ENCODE data around the gene FOXRED2. TPM values are rescaled to one million over a fixed set of nuclear protein-coding genes. Genes with fewer than 3 reads are reported as not detected.
"Not testable (repeated sequence)": the region's sequence is repeated elsewhere in the genome, so short reads cannot be mapped to it uniquely, and the experiment has no call there.

FOXRED2 gene
- polyA plus RNA-seq, 3 donors = 2.2 to 4.3 (median 2.7) TPM

- H3K27ac ChIP-seq (ENCODE audit: low read depth, low read length) = peak overlapping the region; percentile 78
- WGBS, 3 donors = 42 to 56% (median 46%) methylated on average over 14 of the region's 14 CpGs
Measured at GRCh38 chr22:36457688-36458450, 49.0 kb downstream of the FOXRED2 start.

GRCh38 chr22:36456464-36456845 is 50.4 kb downstream of the FOXRED2 start:
- 68 to 74% (median 70%) methylated on average over 8 to 12 of the region's 12 CpGs for WGBS, 3 donors
- no peak overlapping the region for H3K27ac ChIP-seq (ENCODE audit: low read depth, low read length)

- peak overlapping the region; percentile 75 for H3K27ac ChIP-seq (ENCODE audit: low read depth, low read length)
- WGBS, 3 donors = 62 to 68% (median 67%) methylated on average over 21 of the region's 21 CpGs
Measured at GRCh38 chr22:36455571-36456463, 51.0 kb downstream of the FOXRED2 start.

- peak overlapping the region; percentile 75 for H3K27ac ChIP-seq (ENCODE audit: low read depth, low read length)
- 1 to 3% (median 2%) methylated on average over 59 to 61 of the region's 61 CpGs for whole genome bisulfite sequencing, 3 donors
Measured at GRCh38 chr22:36454916-36455570, 51.8 kb downstream of the FOXRED2 start.

- H3K27ac ChIP-seq (ENCODE audit: low read depth, low read length) = no peak overlapping the region
- 95% methylated on average over 13 to 16 of the region's 16 CpGs for WGBS, 3 donors
Measured at GRCh38 chr22:36453855-36454378, 52.9 kb downstream of the FOXRED2 start.

GRCh38 chr22:36452978-36453607 is 53.7 kb downstream of the FOXRED2 start:
- H3K27ac ChIP-seq (ENCODE audit: low read depth, low read length) = not testable (repeated sequence)
- 75 to 79% (median 77%) methylated on average over 5 of the region's 5 CpGs for WGBS, 3 donors

- 59 to 66% (median 61%) methylated on average over 9 of the region's 9 CpGs for WGBS, 3 donors
Measured at GRCh38 chr22:36452250-36452977, 54.4 kb downstream of the FOXRED2 start.

GRCh38 chr22:36450923-36451322 is 55.9 kb downstream of the FOXRED2 start:
- WGBS, 3 donors = 86 to 90% (median 87%) methylated on average over 7 of the region's 7 CpGs
- H3K27ac ChIP-seq (ENCODE audit: low read depth, low read length) = not testable (repeated sequence)

More at GRCh38 chr22:36452250-36452977, 54.4 kb downstream of the FOXRED2 start:
- H3K27ac ChIP-seq (ENCODE audit: low read depth, low read length) = no peak overlapping the region

- H3K27ac ChIP-seq (ENCODE audit: low read depth, low read length) = peak overlapping the region; percentile 59
- 51 to 65% (median 56%) methylated on average over 11 of the region's 11 CpGs for WGBS, 3 donors
Measured at GRCh38 chr22:36449596-36450175, 57.2 kb downstream of the FOXRED2 start.

GRCh38 chr22:36447632-36448031 is 59.2 kb downstream of the FOXRED2 start:
- 78 to 93% (median 87%) methylated on average over 2 of the region's 2 CpGs for WGBS, 3 donors
- no peak overlapping the region for H3K27ac ChIP-seq (ENCODE audit: low read depth, low read length)

- 44 to 74% (median 53%) methylated on average over 8 of the region's 8 CpGs for whole genome bisulfite sequencing, 3 donors
- no peak overlapping the region for H3K27ac ChIP-seq (ENCODE audit: low read depth, low read length)
Measured at GRCh38 chr22:36445158-36445668, 61.6 kb downstream of the FOXRED2 start.

- H3K27ac ChIP-seq (ENCODE audit: low read depth, low read length) = no peak overlapping the region
Measured at GRCh38 chr22:36443198-36443770, 63.6 kb downstream of the FOXRED2 start.

GRCh38 chr22:36442506-36443197 is 64.2 kb downstream of the FOXRED2 start:
- 89 to 94% (median 91%) methylated on average over 12 of the region's 12 CpGs for WGBS, 3 donors
- no peak overlapping the region for H3K27ac ChIP-seq (ENCODE audit: low read depth, low read length)

More at GRCh38 chr22:36443198-36443770, 63.6 kb downstream of the FOXRED2 start:
- WGBS, 3 donors = 66 to 73% (median 69%) methylated on average over 8 of the region's 8 CpGs

- no peak overlapping the region for H3K27ac ChIP-seq (ENCODE audit: low read depth, low read length)
- 78 to 96% (median 92%) methylated on average over 8 of the region's 8 CpGs for WGBS, 3 donors
Measured at GRCh38 chr22:36440429-36441002, 66.3 kb downstream of the FOXRED2 start.

- WGBS, 3 donors = 86 to 90% (median 88%) methylated on average over 6 of the region's 6 CpGs
- H3K27ac ChIP-seq (ENCODE audit: low read depth, low read length) = no peak overlapping the region
Measured at GRCh38 chr22:36439481-36440271, 67.2 kb downstream of the FOXRED2 start.

All from adipose tissue (tissue), 3 donors.